Measurements from ENCODE around the gene ROMO1. TPM values are rescaled to one million over a fixed set of nuclear protein-coding genes. Genes with fewer than 3 reads are reported as not detected.

ROMO1 gene
- polyA plus RNA-seq, 2 of the 4 experiments (the other 2 are of a cell fraction), result 201 to 430 TPM

- TF ChIP-seq, protein P1, sequence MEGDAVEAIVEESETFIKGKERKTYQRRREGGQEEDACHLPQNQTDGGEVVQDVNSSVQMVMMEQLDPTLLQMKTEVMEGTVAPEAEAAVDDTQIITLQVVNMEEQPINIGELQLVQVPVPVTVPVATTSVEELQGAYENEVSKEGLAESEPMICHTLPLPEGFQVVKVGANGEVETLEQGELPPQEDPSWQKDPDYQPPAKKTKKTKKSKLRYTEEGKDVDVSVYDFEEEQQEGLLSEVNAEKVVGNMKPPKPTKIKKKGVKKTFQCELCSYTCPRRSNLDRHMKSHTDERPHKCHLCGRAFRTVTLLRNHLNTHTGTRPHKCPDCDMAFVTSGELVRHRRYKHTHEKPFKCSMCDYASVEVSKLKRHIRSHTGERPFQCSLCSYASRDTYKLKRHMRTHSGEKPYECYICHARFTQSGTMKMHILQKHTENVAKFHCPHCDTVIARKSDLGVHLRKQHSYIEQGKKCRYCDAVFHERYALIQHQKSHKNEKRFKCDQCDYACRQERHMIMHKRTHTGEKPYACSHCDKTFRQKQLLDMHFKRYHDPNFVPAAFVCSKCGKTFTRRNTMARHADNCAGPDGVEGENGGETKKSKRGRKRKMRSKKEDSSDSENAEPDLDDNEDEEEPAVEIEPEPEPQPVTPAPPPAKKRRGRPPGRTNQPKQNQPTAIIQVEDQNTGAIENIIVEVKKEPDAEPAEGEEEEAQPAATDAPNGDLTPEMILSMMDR (IDR thresholded peaks at IDR 0.05), result no peak
- TF ChIP-seq JUNB (IDR thresholded peaks at IDR 0.05) (no peak), PHF8 (IDR thresholded peaks at IDR 0.05; ENCODE audit: borderline replicate concordance, low read depth) (no peak), CBX8 (IDR thresholded peaks at IDR 0.05) (no peak), ZC3H11A (IDR thresholded peaks at IDR 0.05) (no peak)
- TF ChIP-seq, protein P2, sequence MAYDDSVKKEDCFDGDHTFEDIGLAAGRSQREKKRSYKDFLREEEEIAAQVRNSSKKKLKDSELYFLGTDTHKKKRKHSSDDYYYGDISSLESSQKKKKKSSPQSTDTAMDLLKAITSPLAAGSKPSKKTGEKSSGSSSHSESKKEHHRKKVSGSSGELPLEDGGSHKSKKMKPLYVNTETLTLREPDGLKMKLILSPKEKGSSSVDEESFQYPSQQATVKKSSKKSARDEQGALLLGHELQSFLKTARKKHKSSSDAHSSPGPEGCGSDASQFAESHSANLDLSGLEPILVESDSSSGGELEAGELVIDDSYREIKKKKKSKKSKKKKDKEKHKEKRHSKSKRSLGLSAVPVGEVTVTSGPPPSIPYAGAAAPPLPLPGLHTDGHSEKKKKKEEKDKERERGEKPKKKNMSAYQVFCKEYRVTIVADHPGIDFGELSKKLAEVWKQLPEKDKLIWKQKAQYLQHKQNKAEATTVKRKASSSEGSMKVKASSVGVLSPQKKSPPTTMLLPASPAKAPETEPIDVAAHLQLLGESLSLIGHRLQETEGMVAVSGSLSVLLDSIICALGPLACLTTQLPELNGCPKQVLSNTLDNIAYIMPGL (CRISPR knock-in tag; IDR thresholded peaks at IDR 0.05; ENCODE audit: borderline replicate concordance), result no peak
These were observed 45.3 kb upstream of the ROMO1 start (continued) for GRCh38 chr20:35653893-35654292.

- Histone ChIP-seq H3K27ac (no peak overlapping the region), H3K9me3 (no peaks in the 10 kb centered on the region), H3K4me3 (no peak overlapping the region), H3K4me2 (no peak overlapping the region), H3K4me1 (no peaks in the 10 kb centered on the region; the same call in 2 of the 3 replicates)
- POLR2A ChIA-PET, result interaction anchor here (1.7 kb wide), 1 partner anchor 10 kb away, joined by 4 read pairs; no protein-coding TSS in a partner anchor
- 94% methylated on average over 9 of the region's 9 CpGs for WGBS (ENCODE audit: missing lambda C conversion rate)
- DNase-seq (ENCODE audit: low read depth in 1 of 2, low spot score in 1 of 2) (no peak), FAIRE-seq (no peak), ATAC-seq (no peak)
- TF ChIP-seq RCOR1 (IDR thresholded peaks at IDR 0.05; ENCODE audit: low read depth, low read length) (no peak), FOXS1 (CRISPR knock-in tag; IDR thresholded peaks at IDR 0.05) (no peak), ZNF302 (CRISPR knock-in tag; IDR thresholded peaks at IDR 0.05) (no peak), RAD21 (conservative IDR thresholded peaks at IDR 0.05 in 1 of 2, IDR thresholded peaks at IDR 0.05 in 1 of 2) (no peak), ATOH8 (CRISPR knock-in tag; IDR thresholded peaks at IDR 0.05; ENCODE audit: low read depth) (no peak), POLR2A (IDR thresholded peaks at IDR 0.05; ENCODE audit: low read length) (no peak), JUN (IDR thresholded peaks at IDR 0.05) (no peak), MAX (IDR thresholded peaks at IDR 0.05) (no peak), RARB (CRISPR knock-in tag; IDR thresholded peaks at IDR 0.05) (no peak), FOSL2 (IDR thresholded peaks at IDR 0.05) (no peak), FOSL2 (CRISPR knock-in tag; IDR thresholded peaks at IDR 0.05) (no peak), CEBPB (IDR thresholded peaks at IDR 0.05) (no peak), HOXA7 (CRISPR knock-in tag; IDR thresholded peaks at IDR 0.05) (no peak), USF2 (IDR thresholded peaks at IDR 0.05) (no peak)
- TF ChIP-seq, protein P3, sequence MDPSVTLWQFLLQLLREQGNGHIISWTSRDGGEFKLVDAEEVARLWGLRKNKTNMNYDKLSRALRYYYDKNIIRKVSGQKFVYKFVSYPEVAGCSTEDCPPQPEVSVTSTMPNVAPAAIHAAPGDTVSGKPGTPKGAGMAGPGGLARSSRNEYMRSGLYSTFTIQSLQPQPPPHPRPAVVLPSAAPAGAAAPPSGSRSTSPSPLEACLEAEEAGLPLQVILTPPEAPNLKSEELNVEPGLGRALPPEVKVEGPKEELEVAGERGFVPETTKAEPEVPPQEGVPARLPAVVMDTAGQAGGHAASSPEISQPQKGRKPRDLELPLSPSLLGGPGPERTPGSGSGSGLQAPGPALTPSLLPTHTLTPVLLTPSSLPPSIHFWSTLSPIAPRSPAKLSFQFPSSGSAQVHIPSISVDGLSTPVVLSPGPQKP (IDR thresholded peaks at IDR 0.05; ENCODE audit: low read depth, low read length), result no peak
- CTCF ChIA-PET, result interaction anchor here (2.3 kb wide), 1 partner anchor 35 kb away, joined by 8 read pairs; no protein-coding TSS in a partner anchor
These were observed 44.8 kb upstream of the ROMO1 start for GRCh38 chr20:35654415-35654814.

All from A549 (cell line).